ENCODE measurements around the gene TWIST2.

Gene TWIST2

DNA sequence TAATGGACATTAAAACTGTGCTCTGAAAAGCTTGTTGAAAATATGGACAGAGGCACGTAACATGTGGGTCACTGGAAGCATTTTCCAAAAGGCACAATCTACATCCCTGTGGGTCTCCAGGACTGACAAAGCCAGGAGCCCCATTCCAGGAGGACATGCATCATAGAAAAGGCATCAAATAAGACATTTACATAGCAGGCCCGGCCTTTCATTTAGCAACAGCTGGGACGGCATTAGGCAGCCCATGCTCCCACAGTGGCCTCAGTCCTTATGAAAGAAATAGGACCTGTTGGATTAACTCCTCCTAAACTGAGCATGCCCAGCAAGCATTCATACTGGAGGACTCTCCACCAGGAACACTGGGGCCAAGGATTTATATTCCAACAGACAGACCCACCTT, 72.2 kb downstream of the TWIST2 start:
- DNase-seq (ENCODE audit: low read depth) = no peak

DNA sequence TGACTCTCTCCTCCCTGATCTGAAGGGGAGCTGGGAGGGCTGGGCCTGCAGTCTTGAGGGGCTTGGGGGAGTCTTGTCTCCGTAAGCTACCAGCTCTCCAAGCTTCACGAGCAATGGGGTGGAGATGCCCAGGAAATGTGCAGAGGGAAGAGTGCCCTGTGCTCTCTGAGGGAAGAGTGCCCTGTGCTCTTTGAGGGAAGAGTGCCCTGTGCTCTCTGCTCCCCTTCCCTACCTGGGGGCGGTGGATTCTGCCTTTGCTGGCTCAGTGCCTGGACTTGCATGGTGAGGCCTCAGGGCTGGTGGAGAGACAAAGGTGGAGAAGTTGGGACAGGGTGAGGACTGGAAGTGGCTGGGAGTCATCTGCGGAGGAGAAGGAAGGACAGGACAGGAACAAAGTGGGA, 72.7 kb downstream of the TWIST2 start:
- no peak for DNase-seq (ENCODE audit: low read depth)

DNA sequence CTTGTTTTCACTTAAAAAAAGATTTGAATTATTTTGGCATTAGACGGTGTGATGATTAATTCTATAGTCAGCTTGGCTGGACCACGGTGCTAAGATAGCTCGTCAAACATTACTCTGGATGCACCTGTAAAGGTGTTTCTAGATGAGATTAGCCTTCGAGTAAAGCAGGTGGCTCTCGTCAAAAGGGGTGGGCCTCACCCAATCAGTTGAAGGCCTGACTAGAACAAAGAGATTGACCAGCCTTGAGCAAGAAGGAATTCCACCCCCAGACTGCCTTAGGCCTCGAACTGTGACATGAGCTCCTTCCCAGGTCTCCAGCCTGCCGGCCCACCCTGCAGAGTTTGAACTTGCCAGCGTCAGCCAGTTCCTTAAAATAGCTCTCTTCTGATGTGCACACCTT, 73.4 kb downstream of the TWIST2 start:
- no peak for DNase-seq (ENCODE audit: low read depth)

DNA sequence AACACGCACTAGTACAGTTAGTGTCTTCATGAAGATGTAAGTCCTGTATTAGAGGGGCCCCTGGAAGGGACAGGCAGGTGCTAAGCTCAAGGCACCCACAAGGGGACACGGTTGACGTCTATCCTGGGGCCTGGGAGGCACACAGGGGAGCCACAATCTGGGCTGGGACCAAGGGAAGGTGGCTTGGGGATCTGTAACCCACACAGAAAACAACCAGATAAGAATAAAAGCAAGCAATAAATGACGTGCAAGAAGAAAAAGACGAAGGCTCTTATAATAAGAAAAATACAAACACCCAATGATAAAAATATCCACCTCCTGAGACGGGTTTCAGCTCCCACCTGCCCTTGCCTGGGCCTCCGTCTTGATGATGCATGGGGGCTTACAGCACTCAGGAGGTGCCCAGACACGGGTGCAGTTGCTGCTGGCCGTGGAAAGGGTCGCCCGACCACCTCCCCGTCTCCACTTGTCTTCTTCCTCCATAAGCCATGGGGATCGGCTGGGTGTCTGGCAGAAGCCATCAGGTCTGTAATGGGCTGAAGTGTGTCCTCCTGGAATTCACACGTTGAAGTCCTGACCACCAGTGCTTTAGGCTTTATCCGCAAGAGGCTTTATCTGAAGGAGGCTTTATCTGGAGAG, 73.9 kb downstream of the TWIST2 start:
- DNase-seq (ENCODE audit: low read depth) = no peak

GRCh38 chr2:238922435-238922834, 74.5 kb downstream of the TWIST2 start:
- no peak for DNase-seq (ENCODE audit: low read depth)

GRCh38 chr2:238924032-238924431, 76.1 kb downstream of the TWIST2 start:
- no peak for DNase-seq (ENCODE audit: low read depth)

GRCh38 chr2:238924796-238925195, 76.9 kb downstream of the TWIST2 start:
- no peak for DNase-seq (ENCODE audit: low read depth)

- DNase-seq (ENCODE audit: low read depth) = no peak
Measured at GRCh38 chr2:238925281-238925680, 77.4 kb downstream of the TWIST2 start.

DNA sequence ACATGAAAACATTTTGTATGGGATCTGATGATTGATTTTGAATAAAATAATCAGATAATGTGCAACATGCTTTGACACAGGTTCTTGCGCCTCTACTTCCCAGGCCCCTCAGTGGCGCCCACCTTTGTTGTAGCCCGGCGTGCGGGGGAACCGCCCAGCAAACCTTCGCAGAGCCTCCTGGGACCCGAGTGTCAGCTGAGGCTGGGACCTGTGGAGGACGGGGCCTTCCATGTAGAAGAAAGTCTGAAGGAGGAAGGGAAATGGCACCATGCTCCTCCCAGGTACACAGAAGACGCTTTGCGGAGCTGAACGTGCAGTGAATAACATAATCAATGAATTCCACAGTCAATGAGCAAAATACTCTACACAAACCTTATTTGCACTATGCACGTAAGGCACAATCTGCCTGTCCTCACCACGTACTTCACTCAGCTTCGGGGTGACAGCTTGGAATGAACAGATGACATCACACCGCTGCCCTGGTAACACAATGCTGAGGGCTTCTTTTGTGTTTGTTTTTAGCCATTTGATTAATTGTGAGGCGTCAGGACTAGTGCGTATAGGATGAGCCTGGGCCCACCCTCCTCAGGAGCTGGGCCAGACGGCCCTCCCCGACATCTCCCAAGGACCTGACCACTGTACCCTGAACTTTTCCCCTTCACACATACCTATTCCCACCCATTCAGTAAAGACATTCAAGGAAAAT, 78.1 kb downstream of the TWIST2 start:
- DNase-seq (ENCODE audit: low read depth) = no peak

GRCh38 chr2:238926761-238927611, 79.1 kb downstream of the TWIST2 start:
- no peak for DNase-seq (ENCODE audit: low read depth)

DNA sequence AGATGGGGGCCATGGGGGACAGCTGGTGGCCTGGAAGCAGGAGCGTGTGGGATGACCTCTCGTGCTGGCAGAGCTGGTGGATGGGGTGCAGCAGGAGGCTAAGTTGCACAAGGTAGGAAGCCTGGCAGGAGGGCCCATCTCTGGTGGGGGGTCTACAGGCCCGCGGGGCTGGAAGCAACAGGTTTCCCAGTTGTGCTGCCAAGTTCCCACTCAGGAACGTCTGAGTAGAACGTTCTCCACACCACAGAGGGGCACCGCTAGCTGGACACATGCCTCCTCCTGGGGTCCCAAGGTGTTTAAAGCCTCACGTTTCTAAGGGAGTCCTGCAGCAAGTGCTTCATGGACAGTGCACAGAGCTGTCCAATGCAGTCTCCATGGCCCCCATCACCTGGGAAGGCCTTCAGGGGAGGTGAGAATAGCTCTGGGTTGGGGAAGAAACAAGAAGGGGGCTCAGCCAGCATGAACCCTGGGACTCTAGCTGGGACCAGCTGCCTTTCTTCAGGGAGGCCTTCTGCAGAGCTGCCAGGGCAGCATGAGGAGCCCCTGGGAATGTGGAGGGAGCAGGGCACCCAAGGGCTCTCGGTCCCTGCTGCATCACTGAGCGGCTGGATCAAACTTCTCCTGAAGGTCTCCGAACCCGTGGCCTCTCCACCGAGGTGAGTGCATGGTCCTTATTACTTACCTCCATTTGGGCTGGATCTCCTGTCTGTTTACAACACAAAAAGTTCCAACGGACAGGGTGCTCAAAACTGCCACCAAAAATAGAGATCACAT, 80.0 kb downstream of the TWIST2 start:
- no peak for DNase-seq (ENCODE audit: low read depth)

DNA sequence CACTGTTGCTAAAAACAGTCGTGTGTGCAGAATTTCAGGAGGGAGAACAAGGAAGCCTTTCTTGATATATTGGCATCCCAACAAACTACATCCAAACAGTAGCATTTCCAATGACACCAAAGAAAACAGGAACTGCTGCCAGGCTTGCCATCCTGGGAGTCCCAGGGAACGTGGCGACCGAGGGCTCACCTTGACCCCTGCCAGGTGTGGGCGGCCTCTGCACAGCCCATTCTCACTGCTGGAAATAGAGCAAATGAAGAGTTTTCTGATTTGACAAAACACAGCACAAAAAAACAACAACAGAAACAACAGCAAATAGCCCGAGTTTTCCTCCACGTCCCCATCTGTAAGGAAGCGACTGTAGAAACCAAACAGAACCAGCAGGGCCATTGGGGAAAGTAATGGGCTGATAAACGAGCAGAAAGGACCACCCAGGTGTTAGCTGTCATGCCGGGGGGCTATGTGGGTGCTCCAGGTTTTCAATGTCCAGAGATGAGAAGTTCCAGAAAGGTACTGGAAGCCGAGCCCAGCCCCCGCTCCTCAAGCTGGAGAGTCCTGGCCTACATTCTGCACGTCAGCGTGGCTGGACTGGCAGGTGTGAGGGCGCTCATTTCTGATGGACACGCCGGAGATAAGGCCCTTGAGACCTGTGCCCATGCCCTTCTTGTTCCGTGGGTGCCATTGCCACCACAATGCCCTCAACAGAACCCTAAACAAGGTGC, 80.8 kb downstream of the TWIST2 start:
- no peak for DNase-seq (ENCODE audit: low read depth)

- no peak for DNase-seq (ENCODE audit: low read depth)
Measured at GRCh38 chr2:238929242-238930081, 81.6 kb downstream of the TWIST2 start.

- no peak for DNase-seq (ENCODE audit: low read depth)
Measured at GRCh38 chr2:238930216-238930615, 82.3 kb downstream of the TWIST2 start.

DNA sequence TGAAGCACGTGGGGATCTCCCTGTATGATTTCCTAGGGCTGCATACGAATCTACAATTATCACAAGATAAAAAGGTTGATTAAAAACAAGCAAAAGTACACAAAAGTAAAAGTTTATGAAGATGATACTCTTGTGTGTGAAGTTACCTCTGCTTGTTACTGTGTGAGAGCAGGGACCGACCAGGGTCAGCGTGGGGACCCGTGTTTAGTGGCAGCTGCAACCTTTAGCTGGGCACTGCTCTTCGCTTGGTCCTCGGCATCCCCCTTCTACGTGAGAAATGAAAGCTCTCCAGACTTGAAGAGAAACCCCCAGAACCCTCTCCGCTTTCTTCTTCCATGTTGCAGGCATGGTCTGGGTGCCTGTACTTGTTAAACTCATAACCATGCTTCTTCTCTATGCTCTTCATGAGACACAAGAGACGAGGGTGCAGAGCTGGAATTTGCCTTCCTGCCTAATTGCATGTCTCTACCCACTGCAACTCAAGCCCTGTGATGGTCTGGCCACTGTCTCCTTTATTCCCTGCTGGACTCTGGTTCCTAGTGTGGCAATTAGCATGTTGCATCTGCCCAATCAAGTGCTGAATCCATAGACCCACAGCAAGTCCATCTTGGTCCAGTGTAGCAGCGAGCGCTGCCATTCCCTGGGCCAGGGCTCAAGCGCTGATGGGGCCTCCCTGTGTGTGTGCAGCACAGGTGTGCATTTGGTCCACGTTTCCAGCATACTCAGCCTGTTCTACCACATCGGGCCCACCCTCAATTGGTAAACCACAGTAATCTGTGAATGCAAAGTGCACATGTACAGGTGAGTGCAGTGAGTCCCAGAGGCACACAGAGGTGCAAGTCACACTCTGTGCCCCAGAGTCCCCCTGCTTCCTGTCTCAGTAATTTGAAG, 88.5 kb downstream of the TWIST2 start:
- no peak for DNase-seq (ENCODE audit: low read depth)

GRCh38 chr2:238938003-238938400, 90.1 kb downstream of the TWIST2 start:
- no peak for DNase-seq (ENCODE audit: low read depth)

DNA sequence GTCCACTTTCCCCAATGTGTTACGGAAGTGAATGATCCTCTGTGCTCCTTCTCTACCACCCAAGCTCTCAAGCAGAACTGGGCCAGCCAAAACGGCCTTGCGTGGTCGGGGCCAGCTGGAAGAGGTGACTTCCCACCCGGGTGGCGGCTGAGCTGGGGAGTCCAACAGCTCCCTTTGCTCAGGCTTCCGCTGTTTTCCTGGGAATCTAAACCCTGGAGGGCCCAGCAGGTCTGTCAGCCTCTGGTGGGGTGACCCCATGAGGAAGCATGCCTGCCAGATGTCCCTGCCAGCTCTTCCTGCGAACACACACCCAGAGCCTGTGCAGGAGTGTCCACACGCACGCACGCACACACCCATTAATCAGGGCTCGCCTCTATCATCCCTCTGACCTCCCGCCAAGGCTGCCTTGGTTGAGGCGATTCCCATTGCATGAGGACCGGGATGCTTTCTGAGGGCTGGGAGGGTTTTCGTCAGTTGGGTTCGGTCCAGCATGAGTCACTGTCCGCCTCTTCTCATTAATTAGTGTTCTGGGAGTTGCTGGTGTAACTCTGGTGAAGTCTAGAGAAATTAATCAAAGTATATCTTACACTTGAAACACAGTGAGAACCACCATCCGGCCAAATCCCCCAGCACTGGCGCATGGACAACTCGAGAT, 90.6 kb downstream of the TWIST2 start:
- no peak for DNase-seq (ENCODE audit: low read depth)

GRCh38 chr2:238939074-238939473, 91.2 kb downstream of the TWIST2 start:
- no peak for DNase-seq (ENCODE audit: low read depth)
